Right ventricle myocardium inferior (tissue), 1 donor: ENCODE results near the gene EML6. TPM values are rescaled to one million over a fixed set of nuclear protein-coding genes. Genes with fewer than 3 reads are reported as not detected.

Source experiments
- ATAC-seq: fragments of 200-7000 bp; cut with Tn5 transposase; one replicate; pipeline ENCODE4 v1.9.1; 2020; ENCODE audit warnings: mild to moderate bottlenecking, moderate library complexity
- DNase-seq: peaks from one replicate; pipeline ENCODE4 v3.0.0; 2021; ENCODE audit errors: missing footprints
- intact Hi-C: fragments of 100-400 bp; cut with DNase I; formaldehyde crosslinking; loops from one replicate; pipeline ENCODE4 v1.11.0; 2022
- total RNA-seq: library from RNA; stranded (reverse); fragmentation: NEBNext Ultra II Directional; extraction: Animal tissue kit (Norgen Biotek cat#: 25700); gene quantifications from one replicate; pipeline ENCODE4 v1.2.1, GENCODE V29; 2021
- donor health status: DM: no; HTN: yes; CAD: no; lungs with severe emphysema.

Gene EML6
- total RNA-seq, 1 donor from 2014 or later = 0.16 TPM

DNA sequence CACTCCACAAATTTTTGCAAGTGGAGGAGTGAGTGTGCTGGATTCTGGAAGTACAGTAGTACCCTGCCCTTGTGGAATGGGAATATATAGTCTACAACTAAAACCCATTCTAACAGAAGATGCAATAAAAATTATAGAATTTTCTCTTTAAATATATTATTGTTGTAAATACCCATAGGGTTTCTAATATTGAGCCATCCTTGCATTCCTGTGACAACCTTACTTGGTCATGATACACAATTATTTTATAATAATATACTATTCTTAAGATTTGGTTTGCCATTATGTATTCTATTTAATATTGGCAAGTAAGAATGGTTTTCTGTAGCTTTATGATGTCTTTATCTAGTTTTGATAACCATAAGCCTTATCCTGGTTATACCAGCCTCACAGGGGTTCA lies 52.2 kb downstream of the EML6 start:
- intact Hi-C loops = no loop called here
- ATAC-seq = no peak
- DNase-seq = no peak

DNA sequence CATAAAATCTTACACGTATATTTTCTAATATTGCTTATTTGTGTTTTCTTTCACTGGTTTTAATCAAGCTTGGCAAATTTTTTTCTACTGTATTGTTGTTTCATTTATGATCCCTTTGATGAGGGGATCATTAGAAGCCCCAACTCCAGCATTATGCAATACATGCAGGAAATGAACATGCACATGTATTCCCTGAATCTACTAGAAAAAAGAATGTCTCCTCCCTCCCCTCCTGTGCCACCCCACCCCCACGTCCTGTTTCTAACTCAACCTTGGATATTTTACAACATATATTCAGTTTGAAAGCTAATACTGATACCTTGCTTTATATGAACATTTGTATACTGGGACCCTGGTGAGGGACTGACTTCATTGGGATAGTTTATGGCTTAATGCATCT lies 53.0 kb downstream of the EML6 start:
- intact Hi-C loops = no loop called here
- DNase-seq (no peak), ATAC-seq (no peak)

- intact Hi-C loops = no loop called here
- no peak for DNase-seq
- no peak for ATAC-seq
Observed at GRCh38 chr2:54783349-54783748, 59.9 kb downstream of the EML6 start.

DNA sequence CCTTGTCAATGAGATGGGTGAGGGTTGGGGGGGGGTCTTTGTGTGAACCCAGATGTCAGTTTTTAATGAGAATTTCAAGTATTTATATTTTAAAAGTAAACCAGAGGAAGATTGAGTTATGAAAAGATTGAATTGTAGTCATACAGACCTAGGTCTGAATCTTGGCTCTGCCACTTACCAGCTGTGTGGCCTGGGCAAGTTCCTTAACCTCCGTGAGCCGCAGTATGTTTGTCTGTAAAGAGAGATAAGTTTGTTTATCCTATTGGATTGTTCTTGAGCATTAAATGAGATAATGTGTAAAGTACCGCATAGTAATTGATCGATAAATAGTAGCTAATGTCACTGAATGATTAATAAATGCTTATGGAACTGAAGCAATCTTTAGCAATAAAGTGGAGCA lies 63.8 kb downstream of the EML6 start:
- intact Hi-C loops = no loop called here
- ATAC-seq = no peak
- DNase-seq = no peak

GRCh38 chr2:54787755-54788366 lies 64.4 kb downstream of the EML6 start:
- DNase-seq = no peak
- no peak for ATAC-seq
- intact Hi-C loops = no loop called here

- DNase-seq (no peak), ATAC-seq (no peak)
- intact Hi-C loops = no loop called here
Observed at GRCh38 chr2:54789878-54790277, 66.4 kb downstream of the EML6 start.

- no peak for ATAC-seq
- intact Hi-C loops = no loop called here
- no peak for DNase-seq
Observed at GRCh38 chr2:54791831-54792230, 68.4 kb downstream of the EML6 start.

DNA sequence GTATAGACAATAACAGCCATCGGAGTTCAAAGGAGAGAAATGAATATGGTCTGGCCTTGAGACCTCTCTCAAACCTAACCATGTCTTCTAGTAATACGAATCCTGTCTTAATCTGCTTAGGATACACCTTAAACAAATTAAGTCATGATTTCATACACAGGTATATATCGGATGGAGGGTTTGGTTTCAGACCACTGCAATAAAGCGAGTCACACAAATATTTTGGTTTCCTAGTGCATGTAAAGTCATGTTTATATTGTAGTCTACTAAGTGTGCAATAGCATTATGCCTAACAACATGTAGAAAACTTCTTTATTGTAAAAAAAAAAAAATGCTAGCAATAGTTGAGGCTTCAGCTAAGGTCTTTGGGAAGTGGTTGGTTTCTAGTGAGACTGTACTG lies 73.8 kb downstream of the EML6 start:
- ATAC-seq (no peak), DNase-seq (no peak)
- intact Hi-C loops = no loop called here

DNA sequence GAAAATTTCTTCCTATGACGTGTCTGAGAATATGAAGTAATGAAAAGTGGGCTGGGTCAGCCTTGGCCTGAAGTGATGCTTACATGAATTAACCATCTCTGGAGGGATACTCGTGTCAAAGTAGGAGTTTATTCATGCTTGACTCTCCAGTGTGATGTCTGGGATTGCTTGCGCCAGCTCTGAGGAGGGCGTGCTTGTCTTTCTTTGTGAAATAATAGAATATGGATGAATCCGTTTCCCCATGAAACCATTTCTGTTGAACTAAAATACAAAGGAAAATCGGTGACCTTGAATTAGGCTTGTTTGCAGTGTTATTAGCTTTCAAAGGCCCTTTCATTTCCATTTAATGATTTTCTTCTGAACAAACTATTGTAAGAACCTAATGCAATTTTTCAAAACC lies 77.9 kb downstream of the EML6 start:
- no peak for DNase-seq
- no peak for ATAC-seq
- intact Hi-C loops = no loop called here

DNA sequence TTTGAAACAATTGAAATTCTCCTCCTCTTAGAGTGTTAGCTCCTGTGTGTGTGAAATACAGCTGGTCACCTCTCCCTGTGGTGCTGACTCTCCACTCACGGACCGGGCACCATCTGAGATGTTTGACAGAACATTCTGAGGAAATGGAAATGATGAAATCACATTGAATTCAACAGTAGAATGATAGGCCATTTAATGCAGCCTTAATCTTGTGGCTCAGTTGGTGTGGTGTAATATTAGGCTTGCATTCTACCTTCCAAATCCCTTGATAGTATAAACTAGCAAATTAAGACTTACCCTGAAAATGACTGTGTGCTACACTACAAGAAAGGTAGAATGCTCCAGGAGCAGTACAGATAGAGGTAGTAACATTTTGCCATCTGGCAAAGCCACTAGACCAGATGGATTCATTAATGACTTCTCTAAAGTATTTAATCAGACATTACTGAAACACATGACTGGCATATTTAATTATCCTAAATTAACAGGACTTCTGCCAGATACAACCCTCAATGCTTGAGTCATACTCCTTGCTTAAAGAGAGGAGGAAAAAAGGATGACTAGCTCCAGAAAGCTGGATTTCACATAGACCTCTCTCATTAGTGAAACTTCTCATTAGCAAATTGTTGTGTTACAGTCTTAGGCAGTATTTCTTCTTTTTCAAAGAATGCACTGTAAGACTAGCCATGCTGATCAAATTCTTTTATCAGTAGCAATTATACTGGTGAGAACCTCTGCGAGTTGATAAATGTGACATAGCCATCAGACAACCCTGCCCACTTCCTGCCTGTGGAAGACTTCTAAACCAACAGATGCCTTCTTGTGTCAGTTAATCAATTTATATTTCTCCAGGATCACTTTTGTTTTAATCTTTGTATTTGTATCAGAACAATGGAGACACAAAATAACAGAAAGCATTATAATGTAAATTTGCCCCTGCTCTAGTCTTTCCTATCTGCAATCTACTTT lies 80.6 kb downstream of the EML6 start:
- DNase-seq (no peak), ATAC-seq (no peak)
- intact Hi-C loops = no loop called here

DNA sequence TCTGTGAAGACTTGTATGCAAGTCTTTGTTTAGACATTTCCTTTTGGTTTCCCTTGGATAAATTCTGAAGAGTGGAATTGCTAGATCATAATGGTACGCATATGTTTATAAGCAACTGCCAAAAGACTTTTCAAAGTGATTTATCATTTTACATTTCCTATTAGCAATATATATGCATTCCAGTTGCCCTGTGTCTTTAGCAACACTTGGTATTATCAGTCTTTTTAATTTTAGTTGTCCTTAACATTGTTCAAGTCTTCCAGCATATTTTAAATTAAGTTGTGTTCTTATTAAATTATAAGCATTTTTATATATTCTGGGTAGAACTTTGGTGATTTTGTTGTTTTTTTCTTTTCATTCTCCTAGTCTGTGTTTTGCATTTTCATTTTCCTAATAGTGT lies 81.8 kb downstream of the EML6 start:
- DNase-seq (no peak), ATAC-seq (no peak)
- intact Hi-C loops = no loop called here

DNA sequence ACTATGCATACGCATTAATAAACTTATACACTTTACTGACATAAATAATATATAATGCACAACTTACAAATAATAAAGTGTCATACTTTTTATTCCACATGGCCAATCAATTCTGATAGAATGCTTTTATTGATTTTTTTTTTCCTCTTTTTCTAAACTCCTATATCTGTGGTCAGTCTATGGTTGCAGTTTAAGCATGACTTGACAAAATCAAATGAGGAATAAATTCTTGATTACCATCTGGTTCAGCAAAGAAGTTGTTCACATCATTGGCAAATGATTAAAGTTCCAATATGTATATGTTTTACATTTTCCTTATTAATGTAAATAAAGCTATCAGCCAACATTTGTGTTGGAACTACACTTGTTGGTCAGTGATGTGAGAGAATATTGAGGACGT lies 83.5 kb downstream of the EML6 start:
- ATAC-seq = no peak
- intact Hi-C loops = no loop called here
- DNase-seq = no peak

DNA sequence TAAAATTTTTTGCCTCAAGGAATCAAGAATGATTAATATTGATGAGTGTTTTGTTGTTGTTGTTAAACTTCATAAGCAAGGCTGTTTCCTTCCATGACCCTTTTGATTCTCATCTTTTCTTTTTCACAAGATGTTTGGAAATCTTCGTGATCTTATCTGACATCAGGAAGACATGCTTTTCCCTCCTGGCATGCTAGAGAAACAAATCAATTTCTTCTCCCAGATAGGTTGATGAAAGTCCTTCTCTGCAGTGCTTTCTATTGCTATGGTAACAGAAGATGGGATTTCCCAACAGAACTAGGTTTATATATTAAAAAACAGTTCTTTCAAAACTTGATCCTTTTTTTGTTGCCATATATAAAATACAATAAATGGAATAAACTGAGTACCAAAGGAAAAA lies 85.2 kb downstream of the EML6 start:
- intact Hi-C loops = no loop called here
- DNase-seq (no peak), ATAC-seq (no peak)

DNA sequence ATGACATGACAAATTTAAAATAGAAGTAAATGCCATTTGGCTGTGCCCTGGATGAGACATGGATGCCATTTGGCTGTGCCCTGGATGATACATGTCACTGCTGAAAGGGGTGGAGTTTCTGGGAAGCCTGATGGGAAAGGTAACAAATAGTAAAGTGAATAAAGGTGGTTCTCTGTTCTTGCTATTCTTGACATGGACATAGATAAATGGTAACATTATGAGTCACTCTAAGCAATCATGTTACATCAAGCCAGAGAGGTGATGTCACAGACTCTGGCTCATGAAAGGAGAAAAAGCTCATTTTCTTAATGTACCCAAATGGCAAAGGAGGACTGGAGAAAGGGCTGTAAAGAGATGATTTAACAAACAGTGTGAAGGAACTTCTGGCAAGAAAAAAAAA lies 86.4 kb downstream of the EML6 start:
- intact Hi-C loops = no loop called here
- ATAC-seq = no peak

GRCh38 chr2:54810246-54810645 lies 86.8 kb downstream of the EML6 start:
- DNase-seq (no peak), ATAC-seq (no peak)
- intact Hi-C loops = no loop called here

More for the DNA sequence above, 86.4 kb downstream of the EML6 start:
- DNase-seq = no peak

DNA sequence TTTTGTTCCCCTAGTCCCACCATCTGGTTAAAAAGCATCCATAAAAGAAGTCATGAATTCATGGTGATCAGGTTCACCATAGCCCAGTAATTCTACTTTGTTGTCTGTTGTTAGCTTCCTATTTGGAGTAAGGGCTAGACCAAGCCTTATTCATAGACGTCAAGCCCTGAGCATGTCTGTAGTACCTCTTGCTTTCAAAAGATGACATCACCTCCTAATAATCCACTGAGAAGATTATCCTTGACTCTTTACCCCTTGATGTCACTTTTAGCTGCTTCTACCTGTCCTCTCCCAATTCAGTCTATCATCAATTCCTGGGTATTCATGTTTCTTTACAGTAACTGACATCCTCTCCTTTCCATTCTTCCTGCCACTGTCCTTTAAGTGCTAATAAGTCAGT lies 90.1 kb downstream of the EML6 start:
- intact Hi-C loops = no loop called here
- DNase-seq (no peak), ATAC-seq (no peak)

GRCh38 chr2:54814389-54815147 lies 91.1 kb downstream of the EML6 start:
- intact Hi-C loops = no loop called here
- ATAC-seq = no peak
- DNase-seq = no peak

- ATAC-seq = no peak
Observed at GRCh38 chr2:54815148-54815539, 91.7 kb downstream of the EML6 start.

GRCh38 chr2:54818226-54818625 lies 94.8 kb downstream of the EML6 start:
- ATAC-seq = no peak
- DNase-seq = no peak
- intact Hi-C loops = no loop called here

More at GRCh38 chr2:54815148-54815539, 91.7 kb downstream of the EML6 start:
- intact Hi-C loops = no loop called here
- no peak for DNase-seq

DNA sequence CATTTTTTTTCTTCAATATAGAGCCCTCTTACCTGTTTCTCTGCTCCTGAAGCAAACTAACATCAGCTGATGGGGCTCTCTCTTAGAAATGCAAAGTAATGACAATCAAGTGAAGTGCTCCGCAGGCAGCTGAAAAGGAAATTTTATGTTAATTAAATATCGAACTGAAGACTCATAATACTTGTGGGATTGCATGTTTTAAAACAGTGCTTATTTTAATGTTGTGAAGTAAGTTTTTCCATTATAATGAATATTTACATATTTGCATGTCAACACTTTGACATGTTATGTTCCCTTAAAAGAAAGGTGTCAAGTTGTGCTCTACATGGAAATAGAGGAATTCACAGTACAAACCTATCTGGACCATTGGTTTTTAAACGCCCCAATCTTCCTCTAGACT lies 97.1 kb downstream of the EML6 start:
- intact Hi-C loops = no loop called here
- no peak for ATAC-seq
- DNase-seq = no peak
